ENCODE data around the gene ASPSCR1. TPM values are rescaled to one million over a fixed set of nuclear protein-coding genes. Genes with fewer than 3 reads are reported as not detected.

Gene ASPSCR1
- total RNA-seq, 2 experiments from 2014 or later: 34.4 to 35.1 TPM

DNA sequence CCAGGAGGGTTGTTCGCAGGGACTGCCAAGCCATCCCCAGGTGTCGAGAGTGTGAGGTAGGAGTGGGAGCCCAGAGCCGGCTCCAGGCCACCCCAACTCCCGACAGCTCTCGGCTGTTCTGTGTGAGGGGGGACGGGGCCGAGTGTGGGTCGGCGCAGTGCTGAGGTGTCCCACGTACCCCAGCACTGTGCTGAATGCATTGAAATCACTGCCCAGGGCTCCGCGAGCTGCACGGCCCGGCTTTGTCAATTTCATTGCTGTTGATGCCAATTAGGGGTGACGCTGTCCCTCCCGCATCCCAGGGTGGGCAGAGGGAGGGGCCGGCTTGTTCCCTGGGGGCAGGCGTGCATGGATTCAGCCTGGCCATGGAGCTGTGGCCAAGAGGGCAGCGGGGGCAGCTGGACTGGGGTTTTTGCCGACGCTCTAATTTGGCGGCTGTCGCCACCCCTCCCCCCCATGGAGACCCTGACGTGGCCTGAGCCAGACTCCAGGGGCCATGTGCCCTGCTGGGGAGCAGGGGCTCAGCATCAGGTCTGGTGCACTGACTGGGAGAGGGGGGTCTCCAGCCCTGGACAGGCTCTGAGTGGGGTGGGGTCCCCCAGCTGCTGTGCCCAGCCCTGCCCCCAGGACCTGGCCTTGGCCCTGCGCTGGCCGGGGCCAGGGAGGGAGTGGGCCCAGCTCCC lies 31.0 kb downstream of the ASPSCR1 start:
- POLR2A ChIA-PET: no interaction called here
- H3K9me3 Mint-ChIP-seq: no peaks in the 10 kb centered on the region
- H3K27ac Mint-ChIP-seq: no peak overlapping the region
- no peak for DNase-seq
- no peak for ATAC-seq (ENCODE audit: low read depth)
- H3K36me3 Mint-ChIP-seq: no peaks in the 10 kb centered on the region
- peaks cover 6% of the 10 kb centered on the region for H3K4me1 Mint-ChIP-seq
- no peak overlapping the region for H3K4me3 Mint-ChIP-seq
- no peaks in the 10 kb centered on the region for H3K27me3 Mint-ChIP-seq

- no peak for ATAC-seq (ENCODE audit: low read depth)
- Mint-ChIP-seq H3K4me1 (peaks cover 6% of the 10 kb centered on the region), H3K36me3 (no peaks in the 10 kb centered on the region), H3K4me3 (no peak overlapping the region), H3K9me3 (no peaks in the 10 kb centered on the region), H3K27me3 (no peaks in the 10 kb centered on the region), H3K27ac (no peak overlapping the region)
- POLR2A ChIA-PET: interaction anchor here (1.6 kb wide), 1 partner anchor 12 kb away, joined by 6 read pairs; no protein-coding TSS in a partner anchor
- DNase-seq: no peak
Observed at GRCh38 chr17:82008941-82009405, 31.5 kb downstream of the ASPSCR1 start.

- Mint-ChIP-seq H3K27ac (no peak overlapping the region), H3K4me3 (no peak overlapping the region), H3K36me3 (no peaks in the 10 kb centered on the region), H3K27me3 (no peaks in the 10 kb centered on the region), H3K4me1 (peaks cover 6% of the 10 kb centered on the region), H3K9me3 (no peaks in the 10 kb centered on the region)
- DNase-seq (no peak), ATAC-seq (ENCODE audit: low read depth) (peak; percentile 19)
- POLR2A ChIA-PET: interaction anchor here (1.6 kb wide), 1 partner anchor 12 kb away, joined by 6 read pairs; no protein-coding TSS in a partner anchor
Observed at GRCh38 chr17:82009413-82009812, 32.0 kb downstream of the ASPSCR1 start.

DNA sequence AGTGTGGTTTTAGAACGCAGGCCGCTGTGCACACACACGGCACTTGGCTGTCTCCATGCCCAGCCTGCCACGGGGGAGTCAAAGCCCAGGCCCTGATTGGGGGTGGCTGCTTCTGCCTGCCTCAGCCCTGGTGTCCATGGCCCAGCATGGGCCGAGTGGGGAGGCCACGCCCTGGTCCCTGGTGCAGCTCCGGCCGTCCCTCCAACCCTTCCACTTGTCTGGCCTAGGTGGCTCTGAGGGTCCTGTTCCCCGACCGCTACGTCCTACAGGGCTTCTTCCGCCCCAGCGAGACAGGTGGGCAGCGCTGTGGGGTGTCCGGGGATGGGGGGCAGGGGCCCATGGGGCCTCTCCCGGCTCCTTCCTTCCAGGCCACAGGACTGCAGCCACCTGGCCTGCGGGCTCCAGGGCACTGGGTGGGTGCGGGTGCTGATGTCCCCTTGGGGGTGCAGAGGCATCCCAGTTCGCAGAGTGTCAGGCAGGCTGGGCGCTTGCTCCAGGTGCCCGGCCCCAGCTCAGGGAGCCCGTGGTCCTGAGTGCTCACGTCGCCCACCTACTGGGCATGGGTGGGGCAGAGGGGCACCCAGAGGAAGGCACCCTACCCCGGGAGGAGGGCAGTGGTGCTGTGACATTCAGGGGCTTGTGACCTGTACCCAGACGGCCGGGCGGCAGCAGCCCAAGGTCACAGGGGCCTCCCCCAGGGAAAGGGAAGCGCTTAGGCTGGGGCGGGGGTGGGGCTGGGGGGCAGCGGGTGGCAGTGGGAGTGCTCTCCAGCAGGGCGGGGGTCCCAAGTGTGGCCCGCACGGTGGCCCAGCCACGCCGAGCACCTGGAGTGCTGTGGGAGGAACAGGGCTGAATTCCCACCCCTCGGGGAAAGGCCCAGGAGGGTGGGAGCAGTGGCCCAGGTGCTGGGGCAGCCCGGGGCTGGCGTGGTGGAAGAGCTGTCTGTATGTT lies 33.4 kb downstream of the ASPSCR1 start:
- no peaks in the 10 kb centered on the region for H3K36me3 Mint-ChIP-seq
- POLR2A ChIA-PET: interaction anchor here (1.6 kb wide), 1 partner anchor 10 kb away, joined by 6 read pairs; no protein-coding TSS in a partner anchor
- DNase-seq (no peak), ATAC-seq (ENCODE audit: low read depth) (no peak)
- no peaks in the 10 kb centered on the region for H3K9me3 Mint-ChIP-seq
- H3K27me3 Mint-ChIP-seq: no peaks in the 10 kb centered on the region
- H3K27ac Mint-ChIP-seq: no peak overlapping the region
- H3K4me3 Mint-ChIP-seq: no peak overlapping the region
- peaks cover 6% of the 10 kb centered on the region for H3K4me1 Mint-ChIP-seq

DNA sequence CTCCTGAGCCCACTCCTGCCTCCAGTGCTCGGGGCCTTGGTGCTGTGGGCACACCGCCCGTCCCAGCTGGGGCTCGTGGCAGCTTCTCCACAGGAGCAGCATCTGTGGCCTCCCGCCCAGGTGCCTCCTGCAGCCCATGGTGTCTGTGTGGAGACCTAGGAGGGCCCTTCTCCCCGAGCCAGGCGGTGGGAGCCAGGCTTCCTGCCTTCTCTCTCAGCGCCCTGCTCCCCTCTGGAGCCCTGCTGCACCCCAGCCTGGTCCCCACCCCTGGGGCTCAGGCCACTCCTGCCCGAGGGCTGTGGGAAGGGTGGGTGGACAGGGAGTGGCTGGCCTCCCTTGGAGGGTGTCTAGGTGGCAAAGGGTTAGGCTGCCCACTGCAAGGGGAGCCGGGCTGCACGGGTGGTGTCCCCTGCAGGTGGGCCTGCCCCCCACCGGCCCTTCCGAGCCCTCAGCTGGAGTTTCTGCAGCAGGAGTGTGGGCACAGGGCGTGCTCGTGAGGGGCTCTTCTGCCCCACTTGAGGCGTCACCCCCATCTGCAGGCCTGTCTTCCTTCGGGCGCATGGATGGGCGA lies 34.3 kb downstream of the ASPSCR1 start:
- DNase-seq (no peak), ATAC-seq (ENCODE audit: low read depth) (no peak)
- H3K4me1 Mint-ChIP-seq: peaks cover 2% of the 10 kb centered on the region
- H3K27ac Mint-ChIP-seq: no peak overlapping the region
- POLR2A ChIA-PET: no interaction called here
- no peaks in the 10 kb centered on the region for H3K36me3 Mint-ChIP-seq
- H3K9me3 Mint-ChIP-seq: no peaks in the 10 kb centered on the region
- H3K27me3 Mint-ChIP-seq: no peaks in the 10 kb centered on the region
- no peak overlapping the region for H3K4me3 Mint-ChIP-seq

- no peak overlapping the region for H3K4me3 Mint-ChIP-seq
- no peaks in the 10 kb centered on the region for H3K36me3 Mint-ChIP-seq
- POLR2A ChIA-PET: no interaction called here
- peaks cover 2% of the 10 kb centered on the region for H3K4me1 Mint-ChIP-seq
- H3K27ac Mint-ChIP-seq: no peak overlapping the region
- no peaks in the 10 kb centered on the region for H3K27me3 Mint-ChIP-seq
- ATAC-seq (ENCODE audit: low read depth) (no peak), DNase-seq (no peak)
- H3K9me3 Mint-ChIP-seq: no peaks in the 10 kb centered on the region
Observed at GRCh38 chr17:82012261-82012639, 34.8 kb downstream of the ASPSCR1 start.

DNA sequence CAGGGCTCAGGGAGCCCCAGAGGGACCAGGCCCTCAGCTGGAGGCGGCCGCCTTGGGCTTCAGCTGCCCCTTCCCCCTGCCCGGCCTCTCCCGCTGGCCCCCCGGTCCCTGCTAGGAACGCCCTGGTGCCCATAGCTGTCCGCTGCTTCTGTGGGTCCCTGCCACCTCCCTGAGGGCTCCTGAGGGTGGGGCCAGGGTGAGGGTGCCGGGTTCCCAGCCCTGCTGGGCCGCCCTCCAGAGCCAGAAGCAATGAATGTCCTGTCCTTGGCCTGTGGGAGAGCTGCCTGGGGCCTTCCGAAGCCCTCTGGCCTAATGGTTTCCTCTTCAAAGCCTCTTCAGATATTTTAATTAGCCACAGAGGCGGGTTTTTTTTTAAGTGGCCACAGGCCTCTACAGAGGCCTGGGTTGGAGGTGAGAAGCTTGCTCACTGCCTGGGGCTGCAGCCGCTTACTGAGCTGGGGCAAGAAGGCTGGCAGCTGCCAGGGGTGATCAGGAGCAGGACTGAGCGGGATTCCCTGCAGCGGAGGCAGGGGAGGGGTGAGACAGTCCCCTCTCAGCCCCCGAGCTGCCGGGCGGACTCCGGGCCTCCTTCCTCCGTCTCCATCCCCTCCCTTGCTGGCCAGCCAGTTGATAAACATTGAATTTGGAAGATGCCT lies 35.3 kb downstream of the ASPSCR1 start:
- ATAC-seq (ENCODE audit: low read depth) (no peak), DNase-seq (no peak)
- H3K4me3 Mint-ChIP-seq: no peak overlapping the region
- no peaks in the 10 kb centered on the region for H3K36me3 Mint-ChIP-seq
- H3K4me1 Mint-ChIP-seq: peaks cover 2% of the 10 kb centered on the region
- H3K27me3 Mint-ChIP-seq: no peaks in the 10 kb centered on the region
- H3K27ac Mint-ChIP-seq: no peak overlapping the region
- POLR2A ChIA-PET: no interaction called here
- H3K9me3 Mint-ChIP-seq: no peaks in the 10 kb centered on the region

DNA sequence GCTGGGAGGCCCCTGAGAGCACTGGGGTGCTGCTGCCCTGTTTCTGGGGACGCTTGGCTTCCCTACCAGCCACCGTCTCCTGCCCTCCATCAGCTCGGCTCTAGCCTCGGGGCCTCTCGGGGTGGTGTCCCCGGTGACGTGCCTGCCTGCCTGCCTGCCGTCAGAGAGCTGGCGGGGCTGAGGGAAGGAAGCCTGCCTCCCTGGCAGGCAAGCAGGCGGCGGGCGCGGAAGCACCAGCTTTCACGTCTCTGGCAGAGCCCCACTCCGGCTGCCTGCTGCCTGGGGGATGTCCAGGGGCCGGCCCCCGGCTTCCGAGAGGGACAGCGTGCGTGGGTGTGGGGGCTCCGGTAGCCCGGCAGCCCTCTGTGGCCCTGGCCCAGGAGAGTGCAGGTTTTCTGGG lies 35.9 kb downstream of the ASPSCR1 start:
- Mint-ChIP-seq H3K9me3 (no peaks in the 10 kb centered on the region), H3K27me3 (no peaks in the 10 kb centered on the region), H3K4me1 (peaks cover 2% of the 10 kb centered on the region), H3K4me3 (no peak overlapping the region), H3K27ac (no peak overlapping the region), H3K36me3 (no peaks in the 10 kb centered on the region)
- POLR2A ChIA-PET: no interaction called here
- ATAC-seq (ENCODE audit: low read depth) (no peak), DNase-seq (no peak)

GRCh38 chr17:82013772-82014321 lies 36.4 kb downstream of the ASPSCR1 start:
- Mint-ChIP-seq H3K9me3 (no peaks in the 10 kb centered on the region), H3K27me3 (no peaks in the 10 kb centered on the region), H3K27ac (no peak overlapping the region), H3K4me1 (peaks cover 2% of the 10 kb centered on the region), H3K4me3 (no peak overlapping the region), H3K36me3 (no peaks in the 10 kb centered on the region)
- POLR2A ChIA-PET: no interaction called here
- ATAC-seq (ENCODE audit: low read depth): no peak
- no peak for DNase-seq

DNA sequence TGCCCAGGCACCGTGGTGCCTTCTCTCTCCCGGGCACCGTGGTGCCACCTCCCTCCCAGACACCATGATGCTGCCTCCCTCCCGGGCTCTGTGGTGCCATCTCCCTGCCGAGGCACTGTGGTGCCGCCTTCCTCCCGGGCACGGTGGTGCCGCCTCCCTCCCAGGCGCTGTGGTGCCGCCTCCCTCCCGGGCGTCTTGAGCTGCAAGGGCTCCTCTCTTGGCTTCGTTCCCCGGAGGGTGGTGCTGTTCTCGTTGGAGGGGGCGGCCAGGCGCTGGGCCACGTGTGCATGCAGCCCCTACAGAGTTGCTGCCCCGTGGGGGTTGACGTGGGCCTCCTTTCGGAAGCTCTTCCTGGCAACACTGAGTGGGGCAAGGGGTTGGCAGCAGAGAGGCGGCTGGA lies 37.0 kb downstream of the ASPSCR1 start:
- POLR2A ChIA-PET: interaction anchor here (0.5 kb wide), 1 partner anchor 131 kb away, joined by 3 read pairs; no protein-coding TSS in a partner anchor

GRCh38 chr17:82014971-82015310 lies 37.5 kb downstream of the ASPSCR1 start:
- DNase-seq (no peak), ATAC-seq (ENCODE audit: low read depth) (no peak)
- Mint-ChIP-seq H3K27me3 (no peaks in the 10 kb centered on the region), H3K36me3 (no peaks in the 10 kb centered on the region), H3K4me1 (no peaks in the 10 kb centered on the region), H3K4me3 (no peak overlapping the region), H3K27ac (no peak overlapping the region), H3K9me3 (no peaks in the 10 kb centered on the region)
- POLR2A ChIA-PET: interaction anchor here (0.5 kb wide), 1 partner anchor 132 kb away, joined by 3 read pairs; no protein-coding TSS in a partner anchor

More for the DNA sequence above, 37.0 kb downstream of the ASPSCR1 start:
- H3K27ac Mint-ChIP-seq: no peak overlapping the region
- H3K4me3 Mint-ChIP-seq: no peak overlapping the region
- no peaks in the 10 kb centered on the region for H3K27me3 Mint-ChIP-seq
- H3K4me1 Mint-ChIP-seq: peaks cover 1% of the 10 kb centered on the region
- H3K9me3 Mint-ChIP-seq: no peaks in the 10 kb centered on the region
- DNase-seq (no peak), ATAC-seq (ENCODE audit: low read depth) (no peak)
- H3K36me3 Mint-ChIP-seq: no peaks in the 10 kb centered on the region

- Mint-ChIP-seq H3K4me1 (no peaks in the 10 kb centered on the region), H3K36me3 (no peaks in the 10 kb centered on the region), H3K27ac (no peak overlapping the region), H3K4me3 (no peak overlapping the region), H3K27me3 (no peaks in the 10 kb centered on the region), H3K9me3 (no peaks in the 10 kb centered on the region)
- no peak for ATAC-seq (ENCODE audit: low read depth)
- POLR2A ChIA-PET: no interaction called here
- DNase-seq: no peak
Observed at GRCh38 chr17:82015311-82015971, 38.0 kb downstream of the ASPSCR1 start.
